IMR-90 (cell line): ENCODE data around the gene RNF224. TPM values are rescaled to one million over a fixed set of nuclear protein-coding genes. Genes with fewer than 3 reads are reported as not detected.
A peak's percentile ranks its signal among the peaks of the same experiment; 100 is the strongest.

Experiments used
- ATAC-seq: fragments of 200-7000 bp; cut with Tn5 transposase; 2 replicates; pipeline ENCODE4 v1.9.1; 2020; ENCODE audit warnings: low read depth, mild to moderate bottlenecking, moderate library complexity
- BruUV-seq: library from RNA; stranded (reverse); fragments of 400-500 nt; replicated peaks from 2 replicates; lab custom pipeline; 2021; lab: Mats Ljungman, UMichigan
- CTCF ChIA-PET: fragments of 300-600 bp; formaldehyde crosslinking; extraction: SDS; loops from one replicate; lab custom pipeline; 2021; ENCODE audit warnings: antibody characterized with exemption; lab: Yijun Ruan, JAX
- POLR2A ChIA-PET: fragments of 300-600 bp; sonication (Branson Sonifier 250); formaldehyde crosslinking; loops from one replicate; lab custom pipeline; 2022; ENCODE audit warnings: antibody characterized with exemption; ENCODE audit not compliant: unreplicated experiment; lab: Charles Lee
- DNase-seq: peaks from one replicate; pipeline ENCODE4 v3.0.0; 2013
- H2AFZ ChIP-seq: replicated peaks from 2 replicates; pipeline ENCODE3; 2013; ENCODE audit warnings: low read length, mild to moderate bottlenecking; ENCODE audit not compliant: poor library complexity
- H2AK5ac ChIP-seq: 2 replicates; pipeline ENCODE4 v1.6.1; 2013; ENCODE audit warnings: low read depth, low read length, inconsistent platforms
- H2AK9ac ChIP-seq: replicated peaks from 2 replicates; pipeline ENCODE3; 2013; ENCODE audit warnings: mild to moderate bottlenecking, low read depth, low read length, moderate library complexity; ENCODE audit not compliant: poor library complexity
- H2BK120ac ChIP-seq: 2 replicates; pipeline ENCODE4 v1.6.1; 2013; ENCODE audit warnings: low read depth, low read length, inconsistent platforms
- H2BK15ac ChIP-seq: 3 replicates; pipeline ENCODE4 v1.6.1; 2013; ENCODE audit warnings: low read depth, low read length, inconsistent platforms
- H2BK20ac ChIP-seq: 2 replicates; pipeline ENCODE4 v1.6.1; 2013; ENCODE audit warnings: low read depth, mild to moderate bottlenecking, inconsistent platforms, low read length, moderate library complexity
- H2BK5ac ChIP-seq: 2 replicates; pipeline ENCODE4 v1.6.1; 2013; ENCODE audit warnings: mild to moderate bottlenecking, low read depth, low read length, inconsistent platforms; ENCODE audit not compliant: poor library complexity, severe bottlenecking
- H3K14ac ChIP-seq: replicated peaks from 2 replicates; pipeline ENCODE4 v1.6.1; 2013; ENCODE audit warnings: low read depth, low read length, inconsistent platforms
- H3K18ac ChIP-seq: 2 replicates; pipeline ENCODE4 v1.6.1; 2013; ENCODE audit warnings: low read depth, low read length, control low read depth
- H3K23ac ChIP-seq: 2 replicates; pipeline ENCODE4 v1.6.1; 2013; ENCODE audit warnings: low read depth, low read length, inconsistent platforms
- H3K27ac ChIP-seq: 2 replicates; pipeline ENCODE4 v1.5.1; 2013; ENCODE audit warnings: mild to moderate bottlenecking, control low read depth, low read length; ENCODE audit not compliant: insufficient read depth
- H3K27me3 ChIP-seq: 2 replicates; pipeline ENCODE4 v1.6.1; 2013; ENCODE audit warnings: low read length; ENCODE audit not compliant: control insufficient read depth, insufficient read depth
- H3K36me3 ChIP-seq: 2 replicates; pipeline ENCODE4 v1.6.1; 2013; ENCODE audit warnings: low read length, mixed read lengths; ENCODE audit not compliant: control insufficient read depth, insufficient read depth
- H3K4ac ChIP-seq: 2 replicates; pipeline ENCODE4 v1.6.1; 2013; ENCODE audit warnings: low read depth, low read length, inconsistent platforms
- H3K4me1 ChIP-seq: 2 replicates; pipeline ENCODE4 v1.6.1; 2013; ENCODE audit warnings: low read length, mixed read lengths; ENCODE audit not compliant: control insufficient read depth, insufficient read depth
- H3K4me2 ChIP-seq: 2 replicates; pipeline ENCODE4 v1.6.1; 2013; ENCODE audit warnings: low read depth, mild to moderate bottlenecking, control low read depth, low read length, moderate library complexity
- H3K4me3 ChIP-seq: 2 replicates; pipeline ENCODE4 v1.5.1; 2013; ENCODE audit warnings: low read depth, mild to moderate bottlenecking, control low read depth, low read length, moderate library complexity; ENCODE audit not compliant: insufficient read depth
- H3K56ac ChIP-seq: 2 replicates; pipeline ENCODE4 v1.6.1; 2013; ENCODE audit warnings: low read length, inconsistent platforms; ENCODE audit not compliant: insufficient read depth; ENCODE audit errors: extremely low read depth
- H3K79me1 ChIP-seq, 2 experiments: 2 replicates each; pipeline ENCODE4 v1.6.1; 2013; ENCODE audit warnings: low read length in 2 of 2, inconsistent platforms in 1 of 2, low read depth in 1 of 2
- H3K9ac ChIP-seq: 2 replicates; pipeline ENCODE4 v1.6.1; 2013; ENCODE audit warnings: low read depth, low read length, control low read depth
- H3K9me1 ChIP-seq: 2 replicates; pipeline ENCODE4 v1.6.1; 2013; ENCODE audit warnings: low read length, inconsistent platforms; ENCODE audit not compliant: insufficient read depth
- H3K9me3 ChIP-seq: 2 replicates; pipeline ENCODE4 v1.6.1; 2013; ENCODE audit warnings: low read length; ENCODE audit not compliant: control insufficient read depth, insufficient read depth
- H4K20me1 ChIP-seq: 2 replicates; pipeline ENCODE4 v1.6.1; 2013; ENCODE audit warnings: low read length, inconsistent platforms; ENCODE audit not compliant: insufficient read depth
- H4K5ac ChIP-seq: 2 replicates; pipeline ENCODE4 v1.6.1; 2013; ENCODE audit warnings: mild to moderate bottlenecking, low read depth, low read length, control low read depth
- H4K8ac ChIP-seq, 2 experiments: 2 replicates each; pipeline ENCODE4 v1.6.1; 2013; ENCODE audit warnings: low read depth in 2 of 2, low read length in 2 of 2, control low read depth in 1 of 2, inconsistent platforms in 1 of 2
- H4K91ac ChIP-seq: 2 replicates; pipeline ENCODE4 v1.6.1; 2013; ENCODE audit warnings: low read depth, low read length, inconsistent platforms; ENCODE audit not compliant: insufficient read depth
- BHLHE40 ChIP-seq: fragments of 150-350 bp; IDR thresholded peaks from 2 replicates; pipeline ENCODE4 v1.6.1; 2016; ENCODE audit warnings: mild to moderate bottlenecking, low read depth, low read length
- CEBPB ChIP-seq: IDR thresholded peaks from 2 replicates; pipeline ENCODE4 v1.6.1; 2012; ENCODE audit warnings: low read depth, low read length, improper control_type of control experiment
- CHD1 ChIP-seq: IDR thresholded peaks from 2 replicates; pipeline ENCODE4 v1.6.1; 2012; ENCODE audit warnings: low read depth, low read length, improper control_type of control experiment
- FOS ChIP-seq: fragments of 150-350 bp; IDR thresholded peaks from 2 replicates; pipeline ENCODE4 v1.6.1; 2016; ENCODE audit warnings: low read depth, low read length
- MAFK ChIP-seq: IDR thresholded peaks from 2 replicates; pipeline ENCODE4 v1.6.1; 2012; ENCODE audit warnings: low read depth, low read length, improper control_type of control experiment
- MAZ ChIP-seq: IDR thresholded peaks from 2 replicates; pipeline ENCODE4 v1.6.1; 2012; ENCODE audit warnings: low read depth, mild to moderate bottlenecking, low read length, improper control_type of control experiment, moderate library complexity, borderline replicate concordance
- MXI1 ChIP-seq: IDR thresholded peaks from 2 replicates; pipeline ENCODE4 v1.6.1; 2012; ENCODE audit warnings: low read depth, mild to moderate bottlenecking, low read length, moderate library complexity, borderline replicate concordance
- NFE2L2 ChIP-seq: fragments of 150-350 bp; IDR thresholded peaks from 2 replicates; pipeline ENCODE4 v1.6.1; 2016; ENCODE audit warnings: low read depth, mild to moderate bottlenecking, low read length
- POLR2A ChIP-seq: IDR thresholded peaks from 2 replicates; pipeline ENCODE4 v1.6.1; 2012; ENCODE audit warnings: mild to moderate bottlenecking, low read depth, low read length
- RAD21 ChIP-seq: IDR thresholded peaks from 2 replicates; pipeline ENCODE4 v1.6.1; 2012; ENCODE audit warnings: low read length, improper control_type of control experiment
- RCOR1 ChIP-seq: IDR thresholded peaks from 2 replicates; pipeline ENCODE4 v1.6.1; 2012; ENCODE audit warnings: mild to moderate bottlenecking, low read length, improper control_type of control experiment; ENCODE audit not compliant: insufficient replicate concordance
- RFX5 ChIP-seq: IDR thresholded peaks from 2 replicates; pipeline ENCODE4 v1.8.0; 2012; ENCODE audit warnings: low read depth, mild to moderate bottlenecking, low read length, moderate library complexity
- SMC3 ChIP-seq: fragments of 150-350 bp; IDR thresholded peaks from 2 replicates; pipeline ENCODE4 v1.6.1; 2016; ENCODE audit warnings: low read depth, mild to moderate bottlenecking, antibody characterized with exemption, low read length, moderate library complexity
- WGBS, 2 experiments: methylation state at CpG; one replicate each; pipeline versions ENCODE4 v1.1.5 to v1.1.7; 2013; ENCODE audit warnings: missing lambda C conversion rate in 2 of 2; ENCODE audit not compliant: insufficient read length in 1 of 2; ENCODE audit errors: extremely low coverage in 2 of 2; 5-methylcytosine and 5-hydroxymethylcytosine counted together
- dilution Hi-C: fragments of 300-500 bp; cut with HindIII; formaldehyde crosslinking; loops from one replicate; pipeline ENCODE4 v1.14.3; 2018; ENCODE audit warnings: low sequenced_read_pairs; ENCODE audit not compliant: unreplicated experiment
- in situ Hi-C: fragments of 300-500 bp; cut with MboI; formaldehyde crosslinking; loops from 3 replicates; pipeline ENCODE4 v1.14.3; 2019; ENCODE audit warnings: low sequenced_read_pairs, inconsistent platforms, mixed read lengths
- intact Hi-C: fragments of 100-400 bp; cut with micrococcal nuclease; formaldehyde crosslinking; loops from 2 replicates; pipeline ENCODE4 v1.10.0; 2022
- polyA plus RNA-seq, 3 experiments: library from polyadenylated mRNA; depleted of rRNA; stranded (reverse); fragments of >200 nt; gene quantifications; 2 replicates each; pipeline ENCODE4 v1.2.3, GENCODE V29; 2012; ENCODE audit warnings: low replicate concordance in 1 of 3
- total RNA-seq: library from RNA; depleted of rRNA; stranded (reverse); fragments of >200 nt; gene quantifications from 2 replicates; pipeline ENCODE4 v1.2.3, GENCODE V29; 2012
- TF ChIP-seq, protein P1 (sequence below): conservative IDR thresholded peaks from 2 replicates; pipeline ENCODE4 v1.5.1; 2012; ENCODE audit warnings: mild to moderate bottlenecking, low read depth, low read length, improper control_type of control experiment
- TF ChIP-seq, protein P2 (sequence below): fragments of 150-350 bp; IDR thresholded peaks from 2 replicates; pipeline ENCODE4 v1.6.1; 2016; ENCODE audit warnings: low read depth, mild to moderate bottlenecking, low read length, moderate library complexity, borderline replicate concordance
- TF ChIP-seq, protein P3 (sequence below): fragments of 150-350 bp; IDR thresholded peaks from 2 replicates; pipeline ENCODE4 v1.6.1; 2017; ENCODE audit warnings: mild to moderate bottlenecking, antibody characterized with exemption, low read length, low read depth

RNF224 gene
- total and polyA plus RNA-seq, 2 of the 4 experiments (the other 2 are of a cell fraction): not detected

DNA sequence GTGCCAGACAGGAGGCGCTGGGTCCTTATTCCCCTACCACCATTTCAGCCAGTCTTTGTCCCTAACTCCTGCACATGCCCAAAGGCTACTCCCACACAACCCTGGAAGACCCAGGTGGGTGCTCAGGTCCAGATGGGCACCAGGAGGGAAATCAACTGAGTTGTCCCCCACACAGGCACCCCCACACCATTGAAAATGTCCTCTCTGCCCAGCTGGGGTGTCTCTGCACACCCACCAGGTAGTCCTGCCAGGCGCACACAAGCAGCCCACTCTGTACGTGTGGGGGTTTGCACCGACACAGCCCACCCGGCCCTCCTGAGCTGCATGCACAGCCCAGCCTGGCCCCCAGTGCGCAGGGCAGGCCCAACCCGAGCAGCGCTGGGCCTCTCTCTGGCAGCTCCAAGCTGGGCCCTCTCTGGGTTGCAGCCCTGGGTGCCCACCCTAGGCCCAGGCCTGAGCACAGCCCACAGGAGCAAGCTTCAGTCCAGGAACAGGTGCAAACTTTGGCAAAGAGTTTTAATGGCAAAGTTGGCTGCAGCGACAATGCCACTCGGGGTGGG, 7.5 kb upstream of the RNF224 start:
- H3K9me3 ChIP-seq: no peaks in the 10 kb centered on the region
- no peak overlapping the region for H2BK20ac ChIP-seq
- no peak for DNase-seq
- H3K4me3 ChIP-seq: no peak overlapping the region
- ChIA-PET POLR2A (no interaction called here), CTCF (no interaction called here)
- H3K14ac ChIP-seq: no peak overlapping the region
- TF ChIP-seq BHLHE40: no peak
- no peak for TF ChIP-seq MAZ
- TF ChIP-seq, protein P1, sequence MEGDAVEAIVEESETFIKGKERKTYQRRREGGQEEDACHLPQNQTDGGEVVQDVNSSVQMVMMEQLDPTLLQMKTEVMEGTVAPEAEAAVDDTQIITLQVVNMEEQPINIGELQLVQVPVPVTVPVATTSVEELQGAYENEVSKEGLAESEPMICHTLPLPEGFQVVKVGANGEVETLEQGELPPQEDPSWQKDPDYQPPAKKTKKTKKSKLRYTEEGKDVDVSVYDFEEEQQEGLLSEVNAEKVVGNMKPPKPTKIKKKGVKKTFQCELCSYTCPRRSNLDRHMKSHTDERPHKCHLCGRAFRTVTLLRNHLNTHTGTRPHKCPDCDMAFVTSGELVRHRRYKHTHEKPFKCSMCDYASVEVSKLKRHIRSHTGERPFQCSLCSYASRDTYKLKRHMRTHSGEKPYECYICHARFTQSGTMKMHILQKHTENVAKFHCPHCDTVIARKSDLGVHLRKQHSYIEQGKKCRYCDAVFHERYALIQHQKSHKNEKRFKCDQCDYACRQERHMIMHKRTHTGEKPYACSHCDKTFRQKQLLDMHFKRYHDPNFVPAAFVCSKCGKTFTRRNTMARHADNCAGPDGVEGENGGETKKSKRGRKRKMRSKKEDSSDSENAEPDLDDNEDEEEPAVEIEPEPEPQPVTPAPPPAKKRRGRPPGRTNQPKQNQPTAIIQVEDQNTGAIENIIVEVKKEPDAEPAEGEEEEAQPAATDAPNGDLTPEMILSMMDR: no peak
- TF ChIP-seq CEBPB: no peak
- no peak for TF ChIP-seq MAFK
- no peak for TF ChIP-seq RCOR1
- no peak for TF ChIP-seq SMC3
- TF ChIP-seq CHD1: no peak
- TF ChIP-seq, protein P2, sequence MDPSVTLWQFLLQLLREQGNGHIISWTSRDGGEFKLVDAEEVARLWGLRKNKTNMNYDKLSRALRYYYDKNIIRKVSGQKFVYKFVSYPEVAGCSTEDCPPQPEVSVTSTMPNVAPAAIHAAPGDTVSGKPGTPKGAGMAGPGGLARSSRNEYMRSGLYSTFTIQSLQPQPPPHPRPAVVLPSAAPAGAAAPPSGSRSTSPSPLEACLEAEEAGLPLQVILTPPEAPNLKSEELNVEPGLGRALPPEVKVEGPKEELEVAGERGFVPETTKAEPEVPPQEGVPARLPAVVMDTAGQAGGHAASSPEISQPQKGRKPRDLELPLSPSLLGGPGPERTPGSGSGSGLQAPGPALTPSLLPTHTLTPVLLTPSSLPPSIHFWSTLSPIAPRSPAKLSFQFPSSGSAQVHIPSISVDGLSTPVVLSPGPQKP: no peak
- TF ChIP-seq, protein P3, sequence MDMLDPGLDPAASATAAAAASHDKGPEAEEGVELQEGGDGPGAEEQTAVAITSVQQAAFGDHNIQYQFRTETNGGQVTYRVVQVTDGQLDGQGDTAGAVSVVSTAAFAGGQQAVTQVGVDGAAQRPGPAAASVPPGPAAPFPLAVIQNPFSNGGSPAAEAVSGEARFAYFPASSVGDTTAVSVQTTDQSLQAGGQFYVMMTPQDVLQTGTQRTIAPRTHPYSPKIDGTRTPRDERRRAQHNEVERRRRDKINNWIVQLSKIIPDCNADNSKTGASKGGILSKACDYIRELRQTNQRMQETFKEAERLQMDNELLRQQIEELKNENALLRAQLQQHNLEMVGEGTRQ: no peak
- no peak for TF ChIP-seq MXI1
- no peak for TF ChIP-seq FOS
- TF ChIP-seq NFE2L2: no peak
- no peak for TF ChIP-seq POLR2A
- TF ChIP-seq RFX5: no peak
- TF ChIP-seq RAD21: no peak
- H3K36me3 ChIP-seq: peaks cover 14% of the 10 kb centered on the region
- H3K9me1 ChIP-seq: peaks cover 3% of the 10 kb centered on the region; the same call in 1 of the 2 replicates
- no peak for ATAC-seq
- H4K20me1 ChIP-seq: no peaks in the 10 kb centered on the region
- 91% methylated on average over 8 of the region's 10 CpGs; no CpG with 5 or more reads in 1 of the 2 experiments for WGBS, 2 experiments
- no peaks in the 10 kb centered on the region for H3K27me3 ChIP-seq
- no peak overlapping the region for H2AK5ac ChIP-seq
- no peak overlapping the region for H3K56ac ChIP-seq
- intact Hi-C loops (no loop called here), in situ Hi-C loops (no loop called here), dilution Hi-C loops (no loop called here)
- H3K4me2 ChIP-seq: no peak overlapping the region
- H3K27ac ChIP-seq: no peak overlapping the region
- no peak overlapping the region for H2AFZ ChIP-seq
- no peak overlapping the region for H3K23ac ChIP-seq
- H2BK15ac ChIP-seq: no peak overlapping the region
- no peak overlapping the region for H2BK120ac ChIP-seq
- H3K9ac ChIP-seq: no peak overlapping the region
- H3K4me1 ChIP-seq: peaks cover 17% of the 10 kb centered on the region
- no peak overlapping the region for H3K4ac ChIP-seq
- no peak overlapping the region for H2BK5ac ChIP-seq
- peaks cover 0 to 4% of the 10 kb centered on the region in 2 experiments; a peak in 1 of 4 replicates for H3K79me1 ChIP-seq
- no peak overlapping the region for H4K91ac ChIP-seq
- no TSS peak for BruUV-seq
- H3K18ac ChIP-seq: no peak overlapping the region
- no peak overlapping the region for H4K8ac ChIP-seq
- peak overlapping the region; percentile 42 for H2AK9ac ChIP-seq
- no peak overlapping the region for H4K5ac ChIP-seq
